Body of pancreas (tissue), 4 donors: Measurements from ENCODE around the gene PBX1. TPM values are rescaled to one million over a fixed set of nuclear protein-coding genes. Genes with fewer than 3 reads are reported as not detected.

Experiments used
- ATAC-seq: fragments of 150-250 bp; one replicate; pipeline ENCODE4 v1.9.1; 2016
- DNase-seq, 4 donors: peaks; one replicate each; pipeline ENCODE4 v3.0.0-alpha.2; 2019
- H3K27ac ChIP-seq, 4 donors: fragments of 200-600 bp; sonication (generic); 1 replicate in 3 of 4; 2 replicates in 1 of 4; pipeline versions ENCODE4 v1.5.1 to v1.6.1; 2016 to 2019; ENCODE audit warnings: mild to moderate bottlenecking in 1 of 4, mixed read lengths in 1 of 4, moderate library complexity in 1 of 4
- H3K27me3 ChIP-seq, 2 donors: fragments of 200-600 bp; sonication (generic); one replicate each; pipeline ENCODE4 v1.6.0; 2016; ENCODE audit warnings: mild to moderate bottlenecking in 1 of 2
- H3K36me3 ChIP-seq, 2 donors: fragments of 200-600 bp; sonication (generic); replicated peaks in 1 of 2; 2 replicates each; pipeline ENCODE4 v1.5.1; 2016; ENCODE audit warnings: low read depth in 2 of 2; ENCODE audit not compliant: insufficient read depth in 1 of 2
- H3K4me1 ChIP-seq: fragments of 200-600 bp; sonication (generic); one replicate; pipeline ENCODE4 v1.6.0; 2016
- H3K4me3 ChIP-seq, 2 donors: fragments of 200-600 bp; sonication (generic); 1 replicate in 1 of 2; 2 replicates in 1 of 2; pipeline ENCODE4 v1.5.1; 2016 to 2019
- H3K9me3 ChIP-seq, 3 donors: fragments of 200-600 bp; sonication (generic); 1 replicate in 2 of 3; 2 replicates in 1 of 3; pipeline ENCODE4 v1.5.1; 2016
- CTCF ChIP-seq, 7 experiments: fragments of 450-650 bp in 4 of 7; fragments of 200-600 bp in 3 of 7; sonication (generic) in 3 of 7; IDR thresholded peaks; one replicate each; pipeline ENCODE4 v1.5.1; 2016 to 2019; ENCODE audit warnings: antibody characterized with exemption in 7 of 7
- POLR2A ChIP-seq, 3 donors: fragments of 450-650 bp; IDR thresholded peaks; one replicate each; pipeline ENCODE4 v1.6.1; 2016; ENCODE audit warnings: antibody characterized with exemption in 3 of 3, mild to moderate bottlenecking in 2 of 3
- WGBS, 2 donors: methylation state at CpG; one replicate each; pipeline ENCODE4 v1.1.5; 2017; 5-methylcytosine and 5-hydroxymethylcytosine counted together
- intact Hi-C: fragments of 100-400 bp; cut with DNase I; formaldehyde crosslinking; loops from one replicate; pipeline ENCODE4 v1.15.1; 2023
- total RNA-seq, 2 donors: library from RNA; depleted of rRNA; stranded (reverse); fragments of >200 nt; gene quantifications; one replicate each; pipeline ENCODE4 v1.1.0, GENCODE V29; 2016

Gene PBX1
- total RNA-seq, 2 donors from 2014 or later, result 83.1 to 111 TPM

GRCh38 chr1:164560556-164560955 is 1.6 kb downstream of the PBX1 start:
- H3K4me3 ChIP-seq, result peak overlapping the region; percentile 70 to 93
- intact Hi-C loops, result no loop called here
- no peaks in the 10 kb centered on the region for H3K36me3 ChIP-seq
- no peaks in the 10 kb centered on the region for H3K9me3 ChIP-seq
- H3K4me1 ChIP-seq, result peaks cover 24% of the 10 kb centered on the region
- DNase-seq (no peak), ATAC-seq (no peak)
- WGBS, 2 donors, result 5 to 6% methylated on average over 2 of the region's 2 CpGs
- no peaks in the 10 kb centered on the region for H3K27me3 ChIP-seq
- H3K27ac ChIP-seq, result peak overlapping the region in 3 of 4 donors; percentile 62 to 84 (median 78)
- TF ChIP-seq POLR2A (IDR thresholded peaks at IDR 0.05) (no peak), CTCF (IDR thresholded peaks at IDR 0.05) (no peak)

DNA sequence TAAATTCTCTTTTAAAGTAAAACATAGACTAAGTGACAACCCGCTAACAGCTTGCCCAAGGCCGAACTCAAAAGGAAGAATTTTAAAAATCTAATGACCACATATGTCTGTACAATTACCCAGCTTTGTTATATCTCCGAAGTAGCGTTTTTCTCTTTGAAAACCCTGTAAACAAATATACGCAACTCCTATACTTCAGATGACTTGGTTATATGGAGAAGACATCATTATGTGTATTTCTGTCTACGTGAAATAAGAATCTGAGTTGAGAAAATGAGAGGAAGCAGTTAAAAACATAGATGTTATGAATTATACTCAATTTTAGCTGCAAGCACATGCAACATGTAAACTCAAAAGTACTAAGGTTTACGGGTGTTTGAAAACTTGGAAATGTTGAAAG is 2.0 kb downstream of the PBX1 start:
- Histone ChIP-seq H3K9me3 (no peaks in the 10 kb centered on the region), H3K36me3 (no peaks in the 10 kb centered on the region), H3K27me3 (no peaks in the 10 kb centered on the region), H3K4me3 (peak overlapping the region; percentile 70 to 93), H3K4me1 (peaks cover 29% of the 10 kb centered on the region), H3K27ac (peak overlapping the region in 3 of 4 donors; percentile 62 to 84 (median 78))
- TF ChIP-seq CTCF (IDR thresholded peaks at IDR 0.05), result no peak
- TF ChIP-seq POLR2A (IDR thresholded peaks at IDR 0.05), result no peak
- DNase-seq, result no peak
- ATAC-seq, result no peak
- intact Hi-C loops, result no loop called here
- 1 to 2% methylated on average over 7 of the region's 7 CpGs for WGBS, 2 donors

DNA sequence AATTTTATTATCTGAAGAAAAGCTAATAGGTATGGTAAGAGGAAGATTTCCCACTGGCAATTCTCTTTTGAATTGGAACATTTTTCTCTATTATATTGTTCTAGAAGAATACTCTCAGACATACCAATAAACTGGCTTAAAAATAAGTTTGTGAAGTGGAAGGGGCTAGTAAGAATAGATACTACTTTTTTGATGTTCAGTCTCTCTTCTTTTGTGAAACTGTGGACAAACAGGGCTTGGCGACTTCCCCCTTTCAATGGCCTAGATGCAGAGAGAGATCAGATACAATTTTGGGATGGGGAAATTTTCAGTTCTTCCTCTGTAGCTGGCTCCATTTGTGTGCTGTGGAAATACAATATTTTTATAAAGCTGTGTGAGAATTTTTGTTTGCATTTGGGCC is 2.5 kb downstream of the PBX1 start:
- H3K27me3 ChIP-seq, result no peaks in the 10 kb centered on the region
- intact Hi-C loops, result no loop called here
- DNase-seq (peak in 1 of 4 donors; percentile 8), ATAC-seq (no peak)
- WGBS, 2 donors, result 0 to 3% methylated on average over 1 of the region's 1 CpG
- TF ChIP-seq POLR2A (IDR thresholded peaks at IDR 0.05), result no peak
- TF ChIP-seq CTCF (IDR thresholded peaks at IDR 0.05), result no peak
- H3K9me3 ChIP-seq, result no peaks in the 10 kb centered on the region
- H3K27ac ChIP-seq, result peak overlapping the region in 3 of 4 donors; percentile 62 to 84 (median 78)
- peak overlapping the region; percentile 70 to 93 for H3K4me3 ChIP-seq
- H3K36me3 ChIP-seq, result no peaks in the 10 kb centered on the region
- peaks cover 33% of the 10 kb centered on the region for H3K4me1 ChIP-seq

DNA sequence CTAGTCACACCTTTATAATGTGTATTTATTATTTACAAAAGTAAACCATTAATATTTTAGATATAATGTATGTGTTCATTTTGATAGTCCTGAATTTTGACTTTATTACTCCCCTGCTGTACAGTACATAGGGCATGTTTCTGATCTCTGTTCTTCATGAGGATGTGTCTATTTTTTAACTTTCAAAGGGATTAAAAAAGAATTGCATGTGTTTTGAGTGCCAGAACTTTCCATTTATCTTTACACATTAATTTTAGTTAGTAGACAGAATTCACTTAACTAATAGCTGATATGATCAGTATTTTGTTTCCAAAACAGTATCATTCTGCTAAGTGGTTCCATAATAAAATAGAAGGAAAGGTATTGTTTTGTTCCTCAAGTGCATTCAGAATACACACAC is 3.1 kb downstream of the PBX1 start:
- TF ChIP-seq CTCF (IDR thresholded peaks at IDR 0.05), result no peak
- no peak for TF ChIP-seq POLR2A (IDR thresholded peaks at IDR 0.05)
- H3K4me1 ChIP-seq, result peaks cover 33% of the 10 kb centered on the region
- H3K27ac ChIP-seq, result peak overlapping the region; percentile 14 to 84 (median 36)
- DNase-seq (no peak), ATAC-seq (no peak)
- H3K4me3 ChIP-seq, result peak overlapping the region in 1 of 2 donors; percentile 93
- no peaks in the 10 kb centered on the region for H3K36me3 ChIP-seq
- intact Hi-C loops, result no loop called here
- no peaks in the 10 kb centered on the region for H3K9me3 ChIP-seq
- H3K27me3 ChIP-seq, result no peaks in the 10 kb centered on the region

GRCh38 chr1:164562511-164562910 is 3.5 kb downstream of the PBX1 start:
- peaks cover 33% of the 10 kb centered on the region for H3K4me1 ChIP-seq
- DNase-seq (no peak), ATAC-seq (no peak)
- peak overlapping the region in 1 of 2 donors; percentile 93 for H3K4me3 ChIP-seq
- H3K27me3 ChIP-seq, result no peaks in the 10 kb centered on the region
- TF ChIP-seq POLR2A (IDR thresholded peaks at IDR 0.05) (no peak), CTCF (IDR thresholded peaks at IDR 0.05) (no peak)
- 9 to 19% methylated on average over 4 of the region's 4 CpGs for WGBS, 2 donors
- H3K9me3 ChIP-seq, result no peaks in the 10 kb centered on the region
- peak overlapping the region; percentile 14 to 84 (median 36) for H3K27ac ChIP-seq
- no peaks in the 10 kb centered on the region for H3K36me3 ChIP-seq
- intact Hi-C loops, result no loop called here
